Measurements from ENCODE around the gene PRR27.

The PRR27 gene

DNA sequence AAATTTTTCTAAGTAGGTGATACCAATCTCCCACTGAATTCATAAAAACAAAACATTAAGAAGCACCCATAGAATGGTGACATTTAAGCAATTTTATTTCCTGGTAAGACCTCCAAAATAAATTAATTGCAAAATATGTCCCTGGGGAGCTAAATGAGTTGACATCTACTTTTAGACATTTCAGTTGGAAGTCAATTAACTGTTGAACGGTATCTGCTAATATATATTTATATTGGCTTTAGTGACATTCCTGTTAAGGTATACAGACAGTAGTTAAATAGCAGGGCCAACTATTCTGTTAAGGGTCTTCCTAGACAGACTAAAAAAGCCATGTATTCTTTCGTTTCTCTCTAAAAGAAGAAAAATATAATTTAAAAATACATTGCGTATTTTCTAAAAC lies at the start of gene PRR27:
Gene PRR27, plus strand, starts transcription at position 301 of the 400 bp plus-strand sequence. CDS start 139 bp downstream, outside the sequence.
- Mint-ChIP-seq H3K4me1 (no peaks in the 10 kb centered on the region), H3K36me3 (no peaks in the 10 kb centered on the region), H3K9me3 (no peaks in the 10 kb centered on the region), H3K4me3 (no peak within 1 kb of the TSS), H3K27me3 (no peaks in the 10 kb centered on the region), H3K27ac (no peak within 1 kb of the TSS)
- DNase-seq, result no peak
- CTCF ChIA-PET, result no interaction called here

GRCh38 chr4:70110917-70111316 lies 43.1 kb upstream of the PRR27 start:
- H3K27ac Mint-ChIP-seq, result no peak overlapping the region
- no peaks in the 10 kb centered on the region for H3K4me1 Mint-ChIP-seq
- no peaks in the 10 kb centered on the region for H3K27me3 Mint-ChIP-seq
- no peaks in the 10 kb centered on the region for H3K9me3 Mint-ChIP-seq
- no peak overlapping the region for H3K4me3 Mint-ChIP-seq
- no peak for DNase-seq
- CTCF ChIA-PET, result no interaction called here
- H3K36me3 Mint-ChIP-seq, result no peaks in the 10 kb centered on the region

DNA sequence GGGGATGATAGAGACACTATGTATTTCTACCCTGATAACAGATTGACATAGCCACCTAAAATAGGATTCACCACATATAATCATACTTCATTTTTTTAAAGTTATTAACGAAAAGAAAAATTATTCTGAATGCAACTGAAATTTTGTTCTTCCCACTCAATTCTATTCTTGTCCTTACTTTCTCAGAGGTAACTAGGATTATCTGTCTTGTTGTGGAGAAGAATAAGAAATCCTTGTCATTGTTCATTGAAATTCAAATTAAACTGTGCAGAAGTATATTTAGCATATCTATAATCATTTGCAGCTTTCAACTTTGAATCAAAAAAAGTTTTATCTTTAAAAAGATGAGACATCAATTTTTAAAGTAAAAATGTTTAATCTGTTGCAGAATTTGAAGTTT lies 40.4 kb upstream of the PRR27 start:
- Mint-ChIP-seq H3K4me1 (no peaks in the 10 kb centered on the region), H3K27me3 (no peaks in the 10 kb centered on the region), H3K9me3 (no peaks in the 10 kb centered on the region), H3K4me3 (no peak overlapping the region), H3K36me3 (no peaks in the 10 kb centered on the region), H3K27ac (no peak overlapping the region)
- no peak for DNase-seq
- CTCF ChIA-PET, result no interaction called here

GRCh38 chr4:70114096-70114495 lies 39.9 kb upstream of the PRR27 start:
- no peak for DNase-seq
- CTCF ChIA-PET, result no interaction called here
- no peaks in the 10 kb centered on the region for H3K36me3 Mint-ChIP-seq
- H3K4me1 Mint-ChIP-seq, result no peaks in the 10 kb centered on the region
- H3K27me3 Mint-ChIP-seq, result no peaks in the 10 kb centered on the region
- H3K27ac Mint-ChIP-seq, result no peak overlapping the region
- H3K9me3 Mint-ChIP-seq, result no peaks in the 10 kb centered on the region
- H3K4me3 Mint-ChIP-seq, result no peak overlapping the region

DNA sequence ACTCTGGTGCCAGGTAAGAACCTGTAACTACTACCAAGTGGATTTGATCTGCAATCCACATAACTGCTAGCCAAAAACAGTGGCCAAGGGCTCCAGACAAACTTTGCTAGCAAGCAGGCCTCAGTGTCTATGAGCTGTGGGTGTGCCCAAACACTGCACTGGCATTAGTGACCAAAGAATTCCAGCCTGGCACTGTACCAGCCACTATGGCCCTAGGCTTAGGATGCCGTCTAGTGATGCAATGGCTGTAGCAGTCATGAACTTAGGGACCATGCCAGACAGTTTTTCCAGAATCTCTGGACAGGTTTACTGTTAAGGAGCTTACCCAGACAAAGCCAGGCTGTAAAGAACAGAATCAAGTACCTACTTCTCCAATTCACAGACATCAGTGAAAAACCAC lies 33.7 kb upstream of the PRR27 start:
- no peaks in the 10 kb centered on the region for H3K27me3 Mint-ChIP-seq
- DNase-seq, result no peak
- H3K36me3 Mint-ChIP-seq, result no peaks in the 10 kb centered on the region
- no peak overlapping the region for H3K4me3 Mint-ChIP-seq
- H3K27ac Mint-ChIP-seq, result no peak overlapping the region
- H3K4me1 Mint-ChIP-seq, result no peaks in the 10 kb centered on the region
- CTCF ChIA-PET, result no interaction called here
- no peaks in the 10 kb centered on the region for H3K9me3 Mint-ChIP-seq

DNA sequence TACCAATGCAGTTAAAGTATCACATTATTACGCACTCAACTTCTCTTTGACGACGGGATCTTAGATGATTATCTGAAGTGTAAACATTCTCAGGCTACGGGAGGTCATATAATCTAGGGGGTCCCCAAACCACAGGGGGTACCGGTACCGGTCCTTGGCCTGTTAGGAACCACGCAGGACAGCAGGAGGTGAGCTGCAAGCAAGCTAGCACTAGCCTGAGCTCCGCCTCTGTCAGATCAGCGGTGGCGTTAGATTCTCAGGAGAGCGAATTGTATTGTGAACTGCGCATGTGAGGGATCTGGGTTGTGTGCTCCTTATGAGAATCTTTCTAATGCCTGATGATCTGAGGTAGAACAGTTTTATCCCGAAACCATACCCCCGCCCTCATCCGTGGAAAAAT lies 20.6 kb upstream of the PRR27 start:
- Mint-ChIP-seq H3K27ac (no peak overlapping the region), H3K27me3 (no peaks in the 10 kb centered on the region), H3K4me1 (no peaks in the 10 kb centered on the region), H3K4me3 (no peak overlapping the region), H3K9me3 (no peaks in the 10 kb centered on the region), H3K36me3 (no peaks in the 10 kb centered on the region)
- CTCF ChIA-PET, result no interaction called here
- no peak for DNase-seq

GRCh38 chr4:70138751-70139150 lies 15.3 kb upstream of the PRR27 start:
- no peak for DNase-seq
- Mint-ChIP-seq H3K27me3 (no peaks in the 10 kb centered on the region), H3K27ac (no peak overlapping the region), H3K4me1 (no peaks in the 10 kb centered on the region), H3K36me3 (no peaks in the 10 kb centered on the region), H3K9me3 (no peaks in the 10 kb centered on the region), H3K4me3 (no peak overlapping the region)
- CTCF ChIA-PET, result no interaction called here

DNA sequence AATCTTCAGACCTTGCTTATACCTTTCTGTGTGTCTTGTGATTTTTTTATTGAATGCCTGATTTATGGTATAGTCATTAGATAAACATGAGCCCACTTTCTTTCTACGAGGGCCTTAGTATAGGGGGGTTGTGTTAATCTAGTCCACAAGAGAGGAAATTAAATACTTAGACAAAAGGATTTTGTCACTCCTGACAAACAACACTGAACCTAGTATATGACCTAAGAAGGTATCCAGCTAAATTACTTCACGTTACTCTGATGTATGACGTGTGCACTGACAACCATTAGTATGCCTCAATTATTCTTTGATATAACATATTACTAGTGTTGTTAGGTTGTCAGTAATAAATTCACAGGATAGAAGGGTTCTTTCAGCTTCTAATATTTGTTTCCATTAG lies 2.8 kb upstream of the PRR27 start:
- Mint-ChIP-seq H3K27ac (no peak overlapping the region), H3K36me3 (no peaks in the 10 kb centered on the region), H3K9me3 (no peaks in the 10 kb centered on the region), H3K27me3 (no peaks in the 10 kb centered on the region), H3K4me1 (no peaks in the 10 kb centered on the region), H3K4me3 (no peak overlapping the region)
- DNase-seq, result no peak
- CTCF ChIA-PET, result no interaction called here

- CTCF ChIA-PET, result no interaction called here
- H3K9me3 Mint-ChIP-seq, result no peaks in the 10 kb centered on the region
- DNase-seq, result no peak
- H3K27me3 Mint-ChIP-seq, result no peaks in the 10 kb centered on the region
- H3K36me3 Mint-ChIP-seq, result no peaks in the 10 kb centered on the region
- H3K4me1 Mint-ChIP-seq, result no peaks in the 10 kb centered on the region
- no peak overlapping the region for H3K27ac Mint-ChIP-seq
- no peak overlapping the region for H3K4me3 Mint-ChIP-seq
Measured at GRCh38 chr4:70152088-70152487, 1.9 kb upstream of the PRR27 start.

- CTCF ChIA-PET, result no interaction called here
- no peak for DNase-seq
- Mint-ChIP-seq H3K9me3 (no peaks in the 10 kb centered on the region), H3K27ac (no peak overlapping the region), H3K4me1 (no peaks in the 10 kb centered on the region), H3K36me3 (no peaks in the 10 kb centered on the region), H3K27me3 (no peaks in the 10 kb centered on the region), H3K4me3 (no peak overlapping the region)
Measured at GRCh38 chr4:70158576-70158975, 4.5 kb downstream of the PRR27 start.

DNA sequence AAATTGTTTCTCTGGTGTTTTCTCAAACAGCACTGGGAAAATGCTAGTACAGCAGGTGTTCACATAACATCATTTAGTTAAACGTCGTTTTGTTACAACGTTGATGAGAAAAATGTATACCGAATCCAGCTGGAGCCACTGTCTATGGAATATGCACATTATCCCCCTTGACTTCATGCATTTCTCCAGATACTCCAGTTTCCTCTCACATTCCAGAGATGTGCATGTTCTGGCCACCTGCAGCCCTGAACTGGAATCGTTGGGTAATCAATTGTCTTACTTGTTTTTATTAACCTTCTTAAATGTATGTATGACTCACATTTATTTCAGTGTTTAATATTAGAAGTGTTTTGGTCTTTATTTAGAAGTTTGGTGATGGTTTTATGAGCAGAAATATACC lies 23.1 kb downstream of the PRR27 start:
- DNase-seq, result no peak
- Mint-ChIP-seq H3K9me3 (no peaks in the 10 kb centered on the region), H3K27me3 (no peaks in the 10 kb centered on the region), H3K27ac (no peak overlapping the region), H3K4me1 (no peaks in the 10 kb centered on the region), H3K4me3 (no peak overlapping the region), H3K36me3 (no peaks in the 10 kb centered on the region)
- CTCF ChIA-PET, result no interaction called here

- H3K27ac Mint-ChIP-seq, result no peak overlapping the region
- CTCF ChIA-PET, result no interaction called here
- H3K4me3 Mint-ChIP-seq, result no peak overlapping the region
- no peaks in the 10 kb centered on the region for H3K27me3 Mint-ChIP-seq
- H3K9me3 Mint-ChIP-seq, result no peaks in the 10 kb centered on the region
- no peaks in the 10 kb centered on the region for H3K36me3 Mint-ChIP-seq
- no peaks in the 10 kb centered on the region for H3K4me1 Mint-ChIP-seq
- no peak for DNase-seq
Measured at GRCh38 chr4:70178075-70178660, 24.1 kb downstream of the PRR27 start.

- DNase-seq, result no peak
- Mint-ChIP-seq H3K9me3 (no peaks in the 10 kb centered on the region), H3K27me3 (no peaks in the 10 kb centered on the region), H3K4me1 (no peaks in the 10 kb centered on the region), H3K4me3 (no peak overlapping the region), H3K36me3 (no peaks in the 10 kb centered on the region), H3K27ac (no peak overlapping the region)
- CTCF ChIA-PET, result no interaction called here
Measured at GRCh38 chr4:70179811-70180210, 25.8 kb downstream of the PRR27 start.

- Mint-ChIP-seq H3K27me3 (no peaks in the 10 kb centered on the region), H3K9me3 (no peaks in the 10 kb centered on the region), H3K36me3 (no peaks in the 10 kb centered on the region), H3K4me1 (no peaks in the 10 kb centered on the region), H3K4me3 (no peak overlapping the region), H3K27ac (no peak overlapping the region)
- CTCF ChIA-PET, result interaction anchor here (1.0 to 1.7 kb wide), 2 partner anchors 12 to 492 kb away, joined by 4 to 6 read pairs; no protein-coding TSS in a partner anchor
- DNase-seq, result no peak
Measured at GRCh38 chr4:70181864-70182263, 27.8 kb downstream of the PRR27 start.

GRCh38 chr4:70182517-70183167 lies 28.6 kb downstream of the PRR27 start:
- H3K4me3 Mint-ChIP-seq, result no peak overlapping the region
- no peaks in the 10 kb centered on the region for H3K9me3 Mint-ChIP-seq
- no peak for DNase-seq
- H3K4me1 Mint-ChIP-seq, result no peaks in the 10 kb centered on the region
- no peaks in the 10 kb centered on the region for H3K36me3 Mint-ChIP-seq
- no peaks in the 10 kb centered on the region for H3K27me3 Mint-ChIP-seq
- CTCF ChIA-PET, result interaction anchor here (0.6 to 1.7 kb wide), 7 partner anchors 11 to 1855 kb away, joined by 3 to 6 read pairs (median 3); no protein-coding TSS in a partner anchor
- H3K27ac Mint-ChIP-seq, result no peak overlapping the region

Measured in activated naive CD4-positive, alpha-beta T cell treated with anti-CD3 and anti-CD28 coated beads, Interleukin-2, amount 10 ng/mL, durations not matched to agents 7 days and 5 days (primary cell).